Mesendoderm (in vitro differentiated cells): ENCODE measurements around the gene PKP3.

Experiments used
- DNase-seq: peaks from one replicate; pipeline ENCODE4 v3.0.0; 2013
- H2AK5ac ChIP-seq: 2 replicates; pipeline ENCODE4 v1.6.1; 2013; ENCODE audit warnings: low read length, inconsistent platforms
- H2BK120ac ChIP-seq: 2 replicates; pipeline ENCODE4 v1.6.1; 2013; ENCODE audit warnings: low read depth, mild to moderate bottlenecking, low read length, moderate library complexity, mixed read lengths
- H2BK15ac ChIP-seq: replicated peaks from 2 replicates; pipeline ENCODE4 v1.6.1; 2013; ENCODE audit warnings: low read depth, mild to moderate bottlenecking, moderate library complexity
- H2BK5ac ChIP-seq: 2 replicates; pipeline ENCODE4 v1.6.1; 2013; ENCODE audit warnings: low read length, inconsistent platforms
- H3K18ac ChIP-seq: 2 replicates; pipeline ENCODE4 v1.6.1; 2013; ENCODE audit warnings: mild to moderate bottlenecking, low read length, mixed read lengths
- H3K23ac ChIP-seq: one replicate; pipeline ENCODE4 v1.6.1; 2013; ENCODE audit warnings: low read length
- H3K27ac ChIP-seq: 2 replicates; pipeline ENCODE4 v1.5.1; 2013; ENCODE audit warnings: low read depth, mild to moderate bottlenecking, inconsistent platforms, low read length, moderate library complexity
- H3K27me3 ChIP-seq: 2 replicates; pipeline ENCODE4 v1.6.1; 2013; ENCODE audit warnings: low read length, control low read depth, mild to moderate bottlenecking, inconsistent platforms; ENCODE audit not compliant: insufficient read depth, poor library complexity
- H3K36me3 ChIP-seq: 2 replicates; pipeline ENCODE4 v1.6.1; 2013; ENCODE audit warnings: low read length, inconsistent platforms; ENCODE audit not compliant: control insufficient read depth, insufficient read depth
- H3K4ac ChIP-seq: one replicate; pipeline ENCODE4 v1.6.1; 2013; ENCODE audit warnings: low read depth, mild to moderate bottlenecking, low read length, moderate library complexity
- H3K4me1 ChIP-seq: 2 replicates; pipeline ENCODE4 v1.6.1; 2013; ENCODE audit warnings: low read depth, low read length, inconsistent platforms; ENCODE audit not compliant: control insufficient read depth
- H3K4me2 ChIP-seq: 2 replicates; pipeline ENCODE4 v1.6.1; 2013; ENCODE audit warnings: low read length
- H3K4me3 ChIP-seq: 2 replicates; pipeline ENCODE4 v1.5.1; 2013; ENCODE audit warnings: mild to moderate bottlenecking, low read length
- H3K56ac ChIP-seq: one replicate; pipeline ENCODE4 v1.6.1; 2013; ENCODE audit warnings: low read length
- H3K79me1 ChIP-seq: 2 replicates; pipeline ENCODE4 v1.6.1; 2013; ENCODE audit warnings: low read length, inconsistent platforms
- H3K79me2 ChIP-seq: 2 replicates; pipeline ENCODE4 v1.6.1; 2013; ENCODE audit warnings: mild to moderate bottlenecking, low read length; ENCODE audit not compliant: control insufficient read depth, insufficient read depth
- H3K9ac ChIP-seq: 2 replicates; pipeline ENCODE4 v1.6.1; 2013; ENCODE audit warnings: low read length, inconsistent platforms
- H4K5ac ChIP-seq: one replicate; pipeline ENCODE4 v1.6.1; 2013; ENCODE audit warnings: low read length
- H4K8ac ChIP-seq: one replicate; pipeline ENCODE4 v1.6.1; 2013; ENCODE audit warnings: low read depth, mild to moderate bottlenecking, control low read depth, low read length, moderate library complexity
- WGBS: extraction: QIAGEN DNeasy Blood & Tissue Kit; methylation state at CpG from one replicate; pipeline ENCODE4 v1.1.7; 2013; ENCODE audit warnings: low lambda C conversion rate, missing lambda C conversion rate; ENCODE audit not compliant: insufficient coverage; ENCODE audit errors: extremely low coverage; 5-methylcytosine and 5-hydroxymethylcytosine counted together

Gene PKP3

GRCh38 chr11:451738-452137 lies 57.7 kb downstream of the PKP3 start:
- Histone ChIP-seq H3K4me1 (no peaks in the 10 kb centered on the region), H3K79me1 (peaks cover 26% of the 10 kb centered on the region), H2BK120ac (no peak overlapping the region), H3K9ac (no peak overlapping the region), H2BK5ac (no peak overlapping the region), H4K5ac (no peak overlapping the region), H2BK15ac (no peak overlapping the region), H3K56ac (no peak overlapping the region), H3K36me3 (peaks cover 1% of the 10 kb centered on the region), H3K27ac (no peak overlapping the region), H4K8ac (no peak overlapping the region), H2AK5ac (no peak overlapping the region), H3K23ac (no peak overlapping the region), H3K4me3 (no peak overlapping the region), H3K4me2 (no peak overlapping the region), H3K27me3 (no peaks in the 10 kb centered on the region), H3K18ac (no peak overlapping the region), H3K79me2 (peaks cover 49% of the 10 kb centered on the region), H3K4ac (no peak overlapping the region)
- WGBS: no CpG with 5 or more reads among the region's 14 CpGs
- no peak for DNase-seq

GRCh38 chr11:452203-452744 lies 58.3 kb downstream of the PKP3 start:
- Histone ChIP-seq H4K5ac (no peak overlapping the region), H3K18ac (no peak overlapping the region), H2BK15ac (no peak overlapping the region), H3K4ac (no peak overlapping the region), H2AK5ac (no peak overlapping the region), H3K4me1 (no peaks in the 10 kb centered on the region), H3K36me3 (peaks cover 1% of the 10 kb centered on the region), H3K56ac (no peak overlapping the region), H3K9ac (no peak overlapping the region), H3K4me2 (no peak overlapping the region), H3K79me1 (peaks cover 29% of the 10 kb centered on the region), H3K79me2 (peaks cover 53% of the 10 kb centered on the region), H2BK5ac (no peak overlapping the region), H4K8ac (no peak overlapping the region), H3K27me3 (no peaks in the 10 kb centered on the region), H3K4me3 (no peak overlapping the region), H3K23ac (no peak overlapping the region), H2BK120ac (no peak overlapping the region), H3K27ac (no peak overlapping the region)
- WGBS: no CpG with 5 or more reads among the region's 12 CpGs
- DNase-seq: no peak

- H3K79me2 ChIP-seq: peaks cover 59% of the 10 kb centered on the region
- H3K4ac ChIP-seq: no peak overlapping the region
- no peak overlapping the region for H2BK120ac ChIP-seq
- peaks cover 1% of the 10 kb centered on the region for H3K36me3 ChIP-seq
- no peak overlapping the region for H2BK15ac ChIP-seq
- peaks cover 34% of the 10 kb centered on the region for H3K79me1 ChIP-seq
- H3K56ac ChIP-seq: no peak overlapping the region
- no peak overlapping the region for H4K5ac ChIP-seq
- H3K4me2 ChIP-seq: no peak overlapping the region
- no peak overlapping the region for H2BK5ac ChIP-seq
- no peak overlapping the region for H3K9ac ChIP-seq
- H3K4me1 ChIP-seq: no peaks in the 10 kb centered on the region
- no peak overlapping the region for H2AK5ac ChIP-seq
- no peak overlapping the region for H3K18ac ChIP-seq
- H4K8ac ChIP-seq: no peak overlapping the region
- WGBS: no CpG with 5 or more reads among the region's 19 CpGs
- H3K27ac ChIP-seq: no peak overlapping the region
- no peak for DNase-seq
- no peak overlapping the region for H3K4me3 ChIP-seq
- no peaks in the 10 kb centered on the region for H3K27me3 ChIP-seq
- H3K23ac ChIP-seq: no peak overlapping the region
Observed at GRCh38 chr11:452916-453527, 59.0 kb downstream of the PKP3 start.

- no peak for DNase-seq
- H3K18ac ChIP-seq: no peak overlapping the region
- H3K4me2 ChIP-seq: no peak overlapping the region
- H4K5ac ChIP-seq: no peak overlapping the region
- no peak overlapping the region for H3K4ac ChIP-seq
- H3K36me3 ChIP-seq: peaks cover 1% of the 10 kb centered on the region
- no peaks in the 10 kb centered on the region for H3K4me1 ChIP-seq
- no CpG with 5 or more reads among the region's 13 CpGs for whole genome bisulfite sequencing
- H2BK5ac ChIP-seq: no peak overlapping the region
- H2BK15ac ChIP-seq: no peak overlapping the region
- no peaks in the 10 kb centered on the region for H3K27me3 ChIP-seq
- H3K23ac ChIP-seq: no peak overlapping the region
- no peak overlapping the region for H3K9ac ChIP-seq
- H4K8ac ChIP-seq: no peak overlapping the region
- H3K79me1 ChIP-seq: peaks cover 34% of the 10 kb centered on the region
- no peak overlapping the region for H3K4me3 ChIP-seq
- H3K27ac ChIP-seq: no peak overlapping the region
- peaks cover 60% of the 10 kb centered on the region for H3K79me2 ChIP-seq
- no peak overlapping the region for H3K56ac ChIP-seq
- H2AK5ac ChIP-seq: no peak overlapping the region
- no peak overlapping the region for H2BK120ac ChIP-seq
Observed at GRCh38 chr11:453564-453963, 59.6 kb downstream of the PKP3 start.

- H3K27me3 ChIP-seq: no peaks in the 10 kb centered on the region
- no CpG with 5 or more reads among the region's 9 CpGs for WGBS
- no peak overlapping the region for H3K4me3 ChIP-seq
- H3K4me2 ChIP-seq: no peak overlapping the region
- H2BK120ac ChIP-seq: no peak overlapping the region
- no peak overlapping the region for H3K18ac ChIP-seq
- H3K4me1 ChIP-seq: no peaks in the 10 kb centered on the region
- H3K23ac ChIP-seq: no peak overlapping the region
- H3K79me1 ChIP-seq: peaks cover 37% of the 10 kb centered on the region
- no peak overlapping the region for H2AK5ac ChIP-seq
- H3K27ac ChIP-seq: no peak overlapping the region
- peaks cover 1% of the 10 kb centered on the region for H3K36me3 ChIP-seq
- H3K56ac ChIP-seq: no peak overlapping the region
- H3K9ac ChIP-seq: no peak overlapping the region
- H4K5ac ChIP-seq: no peak overlapping the region
- H4K8ac ChIP-seq: no peak overlapping the region
- no peak overlapping the region for H2BK15ac ChIP-seq
- H3K79me2 ChIP-seq: peaks cover 64% of the 10 kb centered on the region
- no peak overlapping the region for H2BK5ac ChIP-seq
- no peak for DNase-seq
- no peak overlapping the region for H3K4ac ChIP-seq
Observed at GRCh38 chr11:454043-454442, 60.0 kb downstream of the PKP3 start.
